Panc1 (cell line): ENCODE measurements around the gene PUS3. TPM values are rescaled to one million over a fixed set of nuclear protein-coding genes. Genes with fewer than 3 reads are reported as not detected.

ENCODE experiments used
- ATAC-seq: fragments of 200-7000 bp; cut with Tn5 transposase; 2 replicates; pipeline ENCODE4 v1.9.1; 2020; ENCODE audit warnings: mild to moderate bottlenecking, moderate library complexity
- BruUV-seq: library from RNA; stranded (reverse); fragments of 400-500 nt; replicated peaks from 2 replicates; lab custom pipeline; 2021; lab: Mats Ljungman, UMichigan
- CTCF ChIA-PET: fragments of 300-600 bp; sonication (Branson Sonifier 250); formaldehyde crosslinking; loops from one replicate; lab custom pipeline; 2022; ENCODE audit warnings: antibody characterized with exemption; lab: Charles Lee
- POLR2A ChIA-PET: fragments of 300-600 bp; sonication (Branson Sonifier 250); formaldehyde crosslinking; loops from one replicate; lab custom pipeline; 2022; ENCODE audit warnings: antibody characterized with exemption; lab: Charles Lee
- DNase-seq: peaks from one replicate; pipeline ENCODE4 v3.0.0-alpha.2; 2010; ENCODE audit warnings: low read depth, low spot score
- H3K27ac ChIP-seq: 2 replicates; pipeline ENCODE4 v1.5.1; 2011; ENCODE audit warnings: mild to moderate bottlenecking, low read length, inconsistent platforms
- H3K27me3 ChIP-seq: fragments of 200-500 bp; sonication (Bioruptor generic); 2 replicates; pipeline ENCODE4 v1.6.0; 2014; ENCODE audit warnings: low read length, inconsistent platforms; ENCODE audit not compliant: control insufficient read depth, insufficient read depth
- H3K36me3 ChIP-seq: fragments of 200-500 bp; sonication (Bioruptor generic); 2 replicates; pipeline ENCODE4 v1.5.1; 2014; ENCODE audit warnings: inconsistent platforms, mild to moderate bottlenecking, low read length, moderate library complexity; ENCODE audit not compliant: control insufficient read depth, insufficient read depth
- H3K4me1 ChIP-seq: 2 replicates; pipeline ENCODE4 v1.5.1; 2011; ENCODE audit warnings: inconsistent platforms, mild to moderate bottlenecking, low read length, moderate library complexity; ENCODE audit not compliant: control insufficient read depth, insufficient read depth
- H3K4me3 ChIP-seq, 2 experiments: 2 replicates each; pipeline ENCODE4 v1.5.1; 2011 to 2012; ENCODE audit warnings: low read depth in 2 of 2, low read length in 2 of 2, mild to moderate bottlenecking in 2 of 2, inconsistent platforms in 1 of 2, moderate library complexity in 1 of 2
- H3K9me3 ChIP-seq: fragments of 200-500 bp; sonication (Bioruptor generic); 2 replicates; pipeline ENCODE4 v1.5.1; 2014; ENCODE audit warnings: low read depth, mild to moderate bottlenecking, inconsistent platforms, low read length, moderate library complexity; ENCODE audit not compliant: control insufficient read depth, insufficient read depth
- CTCF ChIP-seq: fragments of 450-650 bp; IDR thresholded peaks from 2 replicates; pipeline ENCODE4 v1.5.1; 2017; ENCODE audit warnings: mild to moderate bottlenecking
- POLR2AphosphoS5 ChIP-seq: IDR thresholded peaks from 2 replicates; pipeline ENCODE4 v1.6.1; 2012; ENCODE audit warnings: mild to moderate bottlenecking, low read depth, low read length, moderate library complexity
- REST ChIP-seq, 2 experiments: IDR thresholded peaks; 2 replicates each; pipeline ENCODE4 v1.6.1; 2011 to 2012; ENCODE audit warnings: low read depth in 2 of 2, control low read depth in 1 of 2, low read length in 1 of 2, mild to moderate bottlenecking in 1 of 2, moderate library complexity in 1 of 2; ENCODE audit not compliant: insufficient read depth in 1 of 2
- SIN3A ChIP-seq: IDR thresholded peaks from 2 replicates; pipeline ENCODE4 v1.6.1; 2012; ENCODE audit warnings: low read depth, mild to moderate bottlenecking, low read length, moderate library complexity, borderline replicate concordance; ENCODE audit not compliant: insufficient read depth
- TCF7L2 ChIP-seq: IDR thresholded peaks from 2 replicates; pipeline ENCODE4 v1.6.1; 2011; ENCODE audit warnings: mild to moderate bottlenecking, low read depth, low read length, inconsistent platforms
- in situ Hi-C: cut with HindIII; loops from 2 replicates; pipeline ENCODE4 v1.10.0; 2016; ENCODE audit warnings: low sequenced_read_pairs, low pct_unique_long_range_greater_than_20kb
- intact Hi-C: fragments of 100-400 bp; cut with micrococcal nuclease; formaldehyde crosslinking; loops from one replicate; pipeline ENCODE4 v1.10.0; 2022; ENCODE audit not compliant: unreplicated experiment
- total RNA-seq: library from RNA; stranded (reverse); gene quantifications from one replicate; pipeline ENCODE4 v1.2.1, GENCODE V29; 2021; ENCODE audit not compliant: unreplicated experiment

The PUS3 gene
- total RNA-seq, 1 experiment from 2014 or later, result 15.1 TPM

GRCh38 chr11:125940145-125940544 lies 37.1 kb upstream of the PUS3 start:
- TF ChIP-seq REST (IDR thresholded peaks at IDR 0.05; ENCODE audit: insufficient read depth in 1 of 2, low read depth in 2 of 2, low read length in 1 of 2) (no peak), CTCF (no peak), SIN3A (no peak), TCF7L2 (no peak), POLR2AphosphoS5 (no peak)
- ChIA-PET CTCF (interaction anchor here (1.0 kb wide), 1 partner anchor 121 kb away, joined by 3 read pairs; no protein-coding TSS in a partner anchor), POLR2A (no interaction called here)
- in situ Hi-C loops, result loop anchor here (25.0 kb wide), 1 partner anchor 272 kb away; the partner anchor contains the start of genes FAM118B and RPUSD4
- intact Hi-C loops, result loop anchor here (5.0 kb wide), 1 partner anchor 122 kb away; the partner anchor contains the start of gene CDON
- DNase-seq (no peak), ATAC-seq (no peak)
- no peaks in the 10 kb centered on the region for H3K4me1 ChIP-seq
- H3K9me3 ChIP-seq, result no peaks in the 10 kb centered on the region
- no peaks in the 10 kb centered on the region for H3K27me3 ChIP-seq
- H3K27ac ChIP-seq, result no peak overlapping the region
- H3K36me3 ChIP-seq, result no peaks in the 10 kb centered on the region
- BruUV-seq, result no TSS peak
- H3K4me3 ChIP-seq, result no peak overlapping the region

- DNase-seq, result no peak
- intact Hi-C loops, result no loop called here
- in situ Hi-C loops, result loop anchor here (25.0 kb wide), 1 partner anchor 273 kb away; the partner anchor contains the start of genes FAM118B and RPUSD4
- H3K36me3 ChIP-seq, result no peaks in the 10 kb centered on the region
- H3K9me3 ChIP-seq, result no peaks in the 10 kb centered on the region
- H3K4me1 ChIP-seq, result no peaks in the 10 kb centered on the region
- no peak for TF ChIP-seq SIN3A
- no peak for TF ChIP-seq CTCF
- TF ChIP-seq TCF7L2, result no peak
- TF ChIP-seq POLR2AphosphoS5, result no peak
- TF ChIP-seq REST (IDR thresholded peaks at IDR 0.05; ENCODE audit: insufficient read depth in 1 of 2, low read depth in 2 of 2, low read length in 1 of 2), result no peak
- no peak for ATAC-seq
- BruUV-seq, result no TSS peak
- H3K4me3 ChIP-seq, result no peak overlapping the region
- no peak overlapping the region for H3K27ac ChIP-seq
- no peaks in the 10 kb centered on the region for H3K27me3 ChIP-seq
- ChIA-PET CTCF (no interaction called here), POLR2A (no interaction called here)
Measured at GRCh38 chr11:125939081-125939521, 36.1 kb upstream of the PUS3 start.
